H1 (cell line): ENCODE data around the gene DYNLL1.

Source experiments
- CEBPB ChIP-seq: IDR thresholded peaks from 2 replicates; pipeline ENCODE4 v1.6.1; 2012; ENCODE audit warnings: low read depth, low read length
- EZH2 ChIP-seq: fragments of 200-600 bp; sonication (generic); IDR thresholded peaks from 2 replicates; pipeline ENCODE4 v1.7.1; 2012; ENCODE audit warnings: low read depth, mild to moderate bottlenecking, moderate library complexity, low read length, inconsistent platforms; ENCODE audit not compliant: severe bottlenecking
- HDAC2 ChIP-seq, 2 experiments: fragments of 300-600 bp in 1 of 2; sonication (generic) in 1 of 2; IDR thresholded peaks; 2 replicates each; pipeline ENCODE4 v1.6.1; 2011 to 2012; ENCODE audit warnings: low read depth in 2 of 2, low read length in 2 of 2, mild to moderate bottlenecking in 2 of 2, moderate library complexity in 2 of 2, borderline replicate concordance in 1 of 2, inconsistent platforms in 1 of 2
- POLR2A ChIP-seq, 2 experiments: IDR thresholded peaks; 1 replicate in 1 of 2; 2 replicates in 1 of 2; pipeline ENCODE4 v1.6.1; 2011; ENCODE audit warnings: low read depth in 2 of 2, low read length in 2 of 2, mild to moderate bottlenecking in 2 of 2; ENCODE audit errors: control extremely low read depth in 1 of 2
- POLR2AphosphoS5 ChIP-seq: IDR thresholded peaks from 2 replicates; pipeline ENCODE4 v1.6.1; 2011; ENCODE audit warnings: low read depth, low read length
- RFX5 ChIP-seq: IDR thresholded peaks from 2 replicates; pipeline ENCODE4 v1.6.1; 2011; ENCODE audit warnings: low read depth, low read length, improper control_type of control experiment, borderline replicate concordance
- TAF7 ChIP-seq: optimal IDR thresholded peaks from 2 replicates; pipeline ENCODE3; 2011; ENCODE audit warnings: low read depth, mild to moderate bottlenecking, inconsistent platforms, low read length, moderate library complexity, borderline replicate concordance
- TF ChIP-seq, protein P1 (sequence below), 3 experiments: IDR thresholded peaks; 1 replicate in 2 of 3; 2 replicates in 1 of 3; pipeline versions ENCODE4 v1.5.1 to v1.6.1; 2011; ENCODE audit warnings: low read length in 3 of 3, mild to moderate bottlenecking in 3 of 3, inconsistent platforms in 2 of 3, low read depth in 1 of 3, moderate library complexity in 1 of 3; ENCODE audit not compliant: insufficient read depth in 1 of 3; ENCODE audit errors: control extremely low read depth in 1 of 3

DNA sequence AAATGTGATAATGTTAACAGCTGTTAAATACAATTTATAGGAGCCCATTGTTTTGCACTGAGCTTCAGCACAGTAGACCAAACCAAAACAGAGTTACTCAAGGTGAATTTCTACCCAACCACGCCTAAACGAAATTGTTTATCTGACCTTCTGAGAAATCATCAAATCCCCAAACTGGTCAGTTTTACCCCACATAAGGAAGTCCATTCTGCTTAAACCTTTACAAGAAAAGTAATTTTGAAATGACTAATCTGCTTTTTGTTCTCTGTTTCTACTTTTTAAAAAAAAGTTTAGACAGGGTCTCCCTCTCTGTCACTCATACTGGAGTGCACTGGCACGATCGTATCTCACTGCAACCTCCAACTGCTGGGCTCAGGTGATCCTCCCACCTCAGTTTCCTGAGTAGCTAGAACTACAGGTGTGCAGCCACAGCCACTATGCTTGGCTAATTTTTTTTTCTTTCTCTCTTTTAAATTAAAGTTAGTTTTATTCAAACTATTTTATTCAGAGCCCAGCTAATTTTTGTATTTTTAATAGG, 36.9 kb downstream of the DYNLL1 start:
- TF ChIP-seq POLR2A (IDR thresholded peaks at IDR 0.05; ENCODE audit: control extremely low read depth in 1 of 2, low read depth in 2 of 2, low read length in 2 of 2) (no peak), HDAC2 (IDR thresholded peaks at IDR 0.05; ENCODE audit: borderline replicate concordance in 1 of 2, low read depth in 2 of 2, low read length in 2 of 2) (no peak), EZH2 (no peak), CEBPB (no peak), RFX5 (no peak), TAF7 (no peak), POLR2AphosphoS5 (no peak)
- TF ChIP-seq, protein P1, sequence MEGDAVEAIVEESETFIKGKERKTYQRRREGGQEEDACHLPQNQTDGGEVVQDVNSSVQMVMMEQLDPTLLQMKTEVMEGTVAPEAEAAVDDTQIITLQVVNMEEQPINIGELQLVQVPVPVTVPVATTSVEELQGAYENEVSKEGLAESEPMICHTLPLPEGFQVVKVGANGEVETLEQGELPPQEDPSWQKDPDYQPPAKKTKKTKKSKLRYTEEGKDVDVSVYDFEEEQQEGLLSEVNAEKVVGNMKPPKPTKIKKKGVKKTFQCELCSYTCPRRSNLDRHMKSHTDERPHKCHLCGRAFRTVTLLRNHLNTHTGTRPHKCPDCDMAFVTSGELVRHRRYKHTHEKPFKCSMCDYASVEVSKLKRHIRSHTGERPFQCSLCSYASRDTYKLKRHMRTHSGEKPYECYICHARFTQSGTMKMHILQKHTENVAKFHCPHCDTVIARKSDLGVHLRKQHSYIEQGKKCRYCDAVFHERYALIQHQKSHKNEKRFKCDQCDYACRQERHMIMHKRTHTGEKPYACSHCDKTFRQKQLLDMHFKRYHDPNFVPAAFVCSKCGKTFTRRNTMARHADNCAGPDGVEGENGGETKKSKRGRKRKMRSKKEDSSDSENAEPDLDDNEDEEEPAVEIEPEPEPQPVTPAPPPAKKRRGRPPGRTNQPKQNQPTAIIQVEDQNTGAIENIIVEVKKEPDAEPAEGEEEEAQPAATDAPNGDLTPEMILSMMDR (IDR thresholded peaks at IDR 0.05; ENCODE audit: control extremely low read depth in 1 of 3, insufficient read depth in 1 of 3, low read depth in 1 of 3, low read length in 3 of 3) = no peak
